Measurements from ENCODE around the gene RPL18A. TPM values are rescaled to one million over a fixed set of nuclear protein-coding genes. Genes with fewer than 3 reads are reported as not detected.
"Not testable (repeated sequence)": the region's sequence is repeated elsewhere in the genome, so short reads cannot be mapped to it uniquely, and the experiment has no call there.

RPL18A gene
- polyA plus RNA-seq, 1 donor: 2,715 TPM

- DNase-seq: no peak
These were observed 7.3 kb downstream of the RPL18A start for GRCh38 chr19:17866964-17867486.

GRCh38 chr19:17868669-17869068 is 9.0 kb downstream of the RPL18A start:
- DNase-seq: no peak

- no peak for DNase-seq
These were observed 9.5 kb downstream of the RPL18A start for GRCh38 chr19:17869114-17869608.

- no peak for DNase-seq
These were observed 11.5 kb downstream of the RPL18A start for GRCh38 chr19:17871032-17871877.

- DNase-seq: no peak
These were observed 12.2 kb downstream of the RPL18A start, which contains the start of gene SLC5A5 for GRCh38 chr19:17871878-17872250. TSS of gene SLC5A5 (plus strand) at chr19:17871945. CDS start at chr19:17872320, 375 bp downstream.

- DNase-seq: no peak
These were observed 12.7 kb downstream of the RPL18A start for GRCh38 chr19:17872251-17873001.

- DNase-seq: no peak
These were observed 14.4 kb downstream of the RPL18A start for GRCh38 chr19:17873786-17874757.

- no peak for DNase-seq
These were observed 15.0 kb downstream of the RPL18A start for GRCh38 chr19:17874758-17875135.

GRCh38 chr19:17877696-17878095 is 18.0 kb downstream of the RPL18A start:
- DNase-seq: no peak

GRCh38 chr19:17879466-17879865 is 19.8 kb downstream of the RPL18A start:
- no peak for DNase-seq

- no peak for DNase-seq
These were observed 22.0 kb downstream of the RPL18A start for GRCh38 chr19:17881701-17882100.

GRCh38 chr19:17883627-17884410 is 24.1 kb downstream of the RPL18A start:
- DNase-seq: no peak

- no peak for DNase-seq
These were observed 26.8 kb downstream of the RPL18A start for GRCh38 chr19:17886515-17886914.

GRCh38 chr19:17887221-17887620 is 27.5 kb downstream of the RPL18A start:
- not testable (repeated sequence) for DNase-seq

GRCh38 chr19:17888260-17888659 is 28.6 kb downstream of the RPL18A start:
- no peak for DNase-seq

GRCh38 chr19:17889609-17890214 is 30.0 kb downstream of the RPL18A start:
- DNase-seq: peak; percentile 28

- no peak for DNase-seq
These were observed 34.1 kb downstream of the RPL18A start for GRCh38 chr19:17893766-17894165.

GRCh38 chr19:17902701-17903100 is 43.0 kb downstream of the RPL18A start:
- DNase-seq: no peak

- no peak for DNase-seq
These were observed 48.5 kb downstream of the RPL18A start for GRCh38 chr19:17908244-17908643.

- no peak for DNase-seq
These were observed 49.5 kb downstream of the RPL18A start for GRCh38 chr19:17909003-17909732.

Data from hindlimb muscle (tissue), 1 donor.